22Rv1 (cell line): ENCODE measurements around the gene UNC93B1.

Experiments
- H3K27ac ChIP-seq: fragments of 450-650 bp; 2 replicates; pipeline ENCODE4 v1.5.1; 2017
- ZFX ChIP-seq: fragments of 450-650 bp; IDR thresholded peaks from 2 replicates; pipeline ENCODE4 v1.6.1; 2017; ENCODE audit warnings: antibody characterized with exemption, borderline replicate concordance
- TF ChIP-seq, protein P1 (sequence below): fragments of 450-650 bp; IDR thresholded peaks from 2 replicates; pipeline ENCODE4 v1.5.1; 2017; ENCODE audit warnings: mild to moderate bottlenecking

Gene UNC93B1

DNA sequence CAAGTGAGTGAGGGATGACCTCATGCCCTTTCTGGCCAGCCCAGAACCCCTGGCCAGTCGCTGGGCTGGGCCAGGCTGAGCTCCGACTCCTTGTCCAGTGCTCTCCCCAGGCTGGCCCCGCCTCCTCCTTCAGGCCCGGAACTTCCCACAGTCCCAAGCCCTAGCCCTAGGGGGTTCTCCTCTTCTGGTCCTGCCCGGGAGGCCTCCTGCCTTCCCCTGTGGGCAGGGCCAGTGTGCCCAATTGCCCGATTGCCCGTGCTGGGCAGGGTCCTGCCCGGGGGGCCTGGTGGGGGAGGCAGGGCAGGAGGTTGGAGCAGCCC, 39.1 kb upstream of the UNC93B1 start:
- TF ChIP-seq, protein P1, sequence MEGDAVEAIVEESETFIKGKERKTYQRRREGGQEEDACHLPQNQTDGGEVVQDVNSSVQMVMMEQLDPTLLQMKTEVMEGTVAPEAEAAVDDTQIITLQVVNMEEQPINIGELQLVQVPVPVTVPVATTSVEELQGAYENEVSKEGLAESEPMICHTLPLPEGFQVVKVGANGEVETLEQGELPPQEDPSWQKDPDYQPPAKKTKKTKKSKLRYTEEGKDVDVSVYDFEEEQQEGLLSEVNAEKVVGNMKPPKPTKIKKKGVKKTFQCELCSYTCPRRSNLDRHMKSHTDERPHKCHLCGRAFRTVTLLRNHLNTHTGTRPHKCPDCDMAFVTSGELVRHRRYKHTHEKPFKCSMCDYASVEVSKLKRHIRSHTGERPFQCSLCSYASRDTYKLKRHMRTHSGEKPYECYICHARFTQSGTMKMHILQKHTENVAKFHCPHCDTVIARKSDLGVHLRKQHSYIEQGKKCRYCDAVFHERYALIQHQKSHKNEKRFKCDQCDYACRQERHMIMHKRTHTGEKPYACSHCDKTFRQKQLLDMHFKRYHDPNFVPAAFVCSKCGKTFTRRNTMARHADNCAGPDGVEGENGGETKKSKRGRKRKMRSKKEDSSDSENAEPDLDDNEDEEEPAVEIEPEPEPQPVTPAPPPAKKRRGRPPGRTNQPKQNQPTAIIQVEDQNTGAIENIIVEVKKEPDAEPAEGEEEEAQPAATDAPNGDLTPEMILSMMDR = no peak
- TF ChIP-seq ZFX = no peak
- no peak overlapping the region for H3K27ac ChIP-seq

GRCh38 chr11:68042219-68043028, 38.5 kb upstream of the UNC93B1 start:
- no peak overlapping the region for H3K27ac ChIP-seq
- TF ChIP-seq, protein P1 = no peak
- no peak for TF ChIP-seq ZFX

- H3K27ac ChIP-seq = no peak overlapping the region
- TF ChIP-seq, protein P1 = no peak
- TF ChIP-seq ZFX = no peak
Measured at GRCh38 chr11:68041617-68042218, 37.8 kb upstream of the UNC93B1 start.

DNA sequence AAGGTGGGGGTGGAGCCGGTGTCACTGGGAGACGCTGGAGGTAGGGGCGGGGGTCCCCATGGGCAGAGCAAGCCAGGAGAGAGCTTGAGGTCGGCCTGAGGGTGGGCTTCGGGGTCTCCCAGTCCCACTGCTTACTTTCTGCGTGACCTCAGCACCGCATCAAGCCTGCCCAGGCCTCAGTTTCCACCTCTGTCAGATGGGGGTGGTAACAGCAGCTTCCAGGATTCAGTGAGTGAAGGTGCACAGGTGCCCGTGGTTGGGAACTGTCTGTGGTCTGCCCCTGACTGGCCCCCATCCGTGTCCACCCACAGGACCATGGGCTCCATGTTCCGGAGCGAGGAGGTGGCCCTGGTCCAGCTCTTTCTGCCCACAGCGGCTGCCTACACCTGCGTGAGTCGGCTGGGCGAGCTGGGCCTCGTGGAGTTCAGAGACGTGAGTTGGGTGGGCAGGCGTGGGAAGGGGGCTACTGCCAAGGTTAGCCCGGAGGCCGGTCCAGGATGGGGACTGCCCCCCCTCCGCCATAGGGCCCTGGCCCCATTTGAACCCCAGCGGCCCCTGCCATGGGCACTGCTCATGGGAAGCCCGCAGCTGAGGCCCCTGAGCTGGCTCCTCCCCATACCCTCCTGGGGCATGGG, 37.2 kb upstream of the UNC93B1 start:
- TF ChIP-seq, protein P1 = no peak
- TF ChIP-seq ZFX = no peak
- H3K27ac ChIP-seq = no peak overlapping the region

DNA sequence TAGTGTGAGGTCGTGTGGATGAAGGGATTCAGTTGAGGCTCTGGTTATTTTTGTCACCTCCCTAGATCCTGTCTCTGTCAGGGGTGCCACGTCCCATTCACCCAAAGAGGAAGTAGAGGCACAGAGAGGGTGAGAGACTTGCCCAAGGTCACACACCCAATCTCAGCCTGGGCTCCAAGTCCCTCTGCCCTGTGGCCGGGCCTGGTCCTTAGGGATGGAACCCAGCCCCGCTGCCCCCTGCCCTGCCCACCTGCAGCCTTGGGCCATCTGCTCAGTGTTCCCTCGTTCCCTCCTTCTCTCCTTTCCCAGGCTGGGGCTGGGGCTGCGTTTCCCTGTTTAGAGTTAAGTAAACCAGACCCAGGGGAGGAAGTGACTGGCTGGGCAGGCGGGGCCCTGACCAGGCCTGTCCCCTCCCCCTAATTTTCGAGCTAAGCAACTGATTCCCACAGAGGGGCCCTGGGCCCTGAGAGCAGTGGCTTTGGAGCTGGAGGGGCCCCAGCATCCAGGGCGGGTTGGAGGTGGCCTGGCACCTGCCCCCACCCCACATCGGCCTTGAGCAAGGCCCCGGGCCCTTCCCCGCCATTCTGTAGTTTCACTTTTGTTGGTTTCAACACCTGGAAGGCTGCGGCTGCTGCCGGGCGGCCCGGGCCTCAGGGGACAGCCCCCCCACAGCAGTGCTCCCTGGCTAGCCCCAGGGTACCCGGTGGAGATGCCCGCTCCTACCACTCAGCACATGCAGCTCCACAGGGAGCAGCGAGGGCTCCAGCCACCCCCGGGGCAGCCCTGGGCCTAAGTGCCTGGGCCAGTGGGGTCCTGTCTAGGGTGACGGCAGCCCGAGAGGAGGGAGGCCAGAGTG, 36.4 kb upstream of the UNC93B1 start:
- TF ChIP-seq, protein P1 = no peak
- TF ChIP-seq ZFX = no peak
- H3K27ac ChIP-seq = no peak overlapping the region; the same call in 1 of the 2 replicates

DNA sequence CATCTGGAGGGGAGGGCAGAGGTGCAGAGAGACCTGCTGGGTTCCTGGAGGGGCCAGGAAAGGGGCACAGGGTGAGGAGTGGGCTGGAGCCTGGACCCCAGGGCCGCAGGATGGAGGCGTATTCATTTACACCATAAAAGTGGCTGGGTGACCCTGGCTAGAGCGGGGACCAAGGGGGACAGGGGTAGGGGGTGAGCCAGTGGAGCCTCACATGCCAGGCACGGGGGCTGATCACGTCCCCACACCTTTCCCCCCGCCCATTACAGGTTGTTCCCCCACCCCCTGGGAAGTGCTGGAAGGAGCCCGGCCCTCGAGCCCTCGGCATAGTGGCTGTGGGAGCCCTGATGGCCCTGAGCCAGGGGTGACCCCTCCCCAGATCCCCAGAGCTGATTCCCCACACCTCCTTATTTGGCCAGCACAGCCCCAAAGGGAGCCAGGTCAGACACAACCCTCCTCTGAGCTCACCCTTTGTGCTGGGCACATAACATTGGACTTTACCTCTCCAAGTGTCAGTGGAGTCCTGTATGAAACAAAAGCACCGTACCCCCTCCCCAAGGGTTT, 35.7 kb upstream of the UNC93B1 start:
- no peak for TF ChIP-seq ZFX
- TF ChIP-seq, protein P1 = no peak
- H3K27ac ChIP-seq = peak overlapping the region; percentile 75
